HUDEP-2 (cell line): ENCODE measurements around the gene PRSS53.
A peak's percentile ranks its signal among the peaks of the same experiment; 100 is the strongest.
"Not testable (repeated sequence)": the region's sequence is repeated elsewhere in the genome, so short reads cannot be mapped to it uniquely, and the experiment has no call there.

Source experiments
- DNase-seq, 76 experiments: peaks; one replicate each; lab custom pipeline; 2025; ENCODE audit not compliant: unreplicated experiment in 76 of 76; lab: John Stamatoyannopoulos, UW

Gene PRSS53

DNA sequence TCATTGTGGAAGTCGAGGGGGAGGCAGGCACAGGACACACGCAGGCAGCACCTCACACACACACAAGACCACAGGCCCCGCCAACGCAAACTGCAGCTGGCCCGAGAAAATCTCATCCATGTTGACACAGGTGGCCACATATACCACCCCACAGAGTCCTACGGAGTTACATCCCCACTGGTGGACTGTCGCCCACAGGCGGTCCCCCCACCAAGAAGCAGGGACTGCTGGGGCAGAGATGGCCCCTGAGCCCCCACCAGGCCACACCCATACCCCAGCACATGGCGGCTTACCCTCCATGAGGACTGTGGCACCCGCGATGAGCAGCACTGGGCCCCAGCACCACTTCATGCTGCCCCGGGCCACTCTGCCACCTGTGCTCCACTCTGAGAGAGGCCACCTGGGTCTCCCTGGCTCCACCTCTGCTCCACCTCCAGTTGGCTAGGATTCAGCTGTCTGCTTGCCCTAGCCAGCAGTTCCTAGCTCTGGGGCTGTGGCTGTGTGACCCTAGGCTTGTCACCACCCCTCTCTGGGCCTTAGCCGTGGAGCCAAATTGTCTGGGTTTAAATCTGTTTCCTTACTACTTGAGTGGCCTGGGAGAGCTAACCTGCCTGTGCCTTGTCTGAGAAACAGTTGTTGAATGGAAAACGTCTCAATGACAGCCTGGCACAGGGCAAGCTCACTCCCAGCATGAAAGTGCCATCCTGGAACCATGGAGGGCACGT is at the start of gene PRSS53:
Gene PRSS53, minus strand, starts transcription at position 485 of the 725 bp plus-strand sequence. Its CDS starts 134 bp downstream, at position 351.
- no peak for DNase-seq

- DNase-seq = not testable (repeated sequence)
Observed at GRCh38 chr16:31136822-31137499, 48.2 kb upstream of the PRSS53 start.

- DNase-seq = no peak
Observed at GRCh38 chr16:31136287-31136662, 47.5 kb upstream of the PRSS53 start.

DNA sequence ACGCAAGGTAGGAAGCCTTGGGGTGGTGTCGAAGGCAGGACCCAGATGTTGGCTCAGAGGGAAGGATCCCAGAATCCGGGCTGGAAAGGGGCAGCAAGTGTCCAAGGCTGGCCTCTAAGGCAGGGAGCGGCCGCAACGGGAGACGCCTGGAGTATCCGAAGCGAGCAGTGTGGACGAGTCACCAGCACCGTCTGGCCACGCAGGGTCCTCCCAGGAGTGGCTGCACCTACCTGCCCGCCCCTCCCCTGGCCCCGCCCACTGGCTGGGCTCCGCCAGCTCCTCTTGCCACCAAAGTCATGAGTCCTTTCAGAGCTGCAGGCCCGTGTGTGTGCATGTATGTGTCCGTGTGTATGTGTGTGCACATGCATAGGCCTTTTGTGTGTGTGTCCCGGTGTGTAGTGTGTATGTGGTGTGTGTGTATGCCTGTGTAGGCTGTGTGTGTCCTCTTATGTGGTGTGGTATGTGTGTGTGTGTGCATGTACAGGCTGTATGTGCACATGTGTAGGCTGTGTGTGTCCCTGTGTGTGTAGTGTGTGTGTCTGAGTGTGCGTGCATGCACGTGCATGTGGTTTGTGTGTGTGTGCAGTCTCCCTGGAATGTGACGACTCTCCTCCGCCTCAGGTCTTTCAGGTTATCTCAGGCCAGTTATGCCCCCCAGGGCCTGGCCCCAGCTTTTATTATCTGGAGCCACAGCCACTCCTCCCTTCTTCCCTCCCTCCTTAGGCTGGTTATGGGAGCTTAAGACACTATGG is 47.0 kb upstream of the PRSS53 start, which contains the start of gene PRSS8:
Gene PRSS8, minus strand, starts transcription at position 193 of the 752 bp plus-strand sequence. CDS start 229 bp downstream, outside the sequence.
- peak in 16 of 76 experiments; percentile 1 to 50 (median 20) for DNase-seq

GRCh38 chr16:31134625-31135534 is 46.1 kb upstream of the PRSS53 start:
- DNase-seq = no peak

DNA sequence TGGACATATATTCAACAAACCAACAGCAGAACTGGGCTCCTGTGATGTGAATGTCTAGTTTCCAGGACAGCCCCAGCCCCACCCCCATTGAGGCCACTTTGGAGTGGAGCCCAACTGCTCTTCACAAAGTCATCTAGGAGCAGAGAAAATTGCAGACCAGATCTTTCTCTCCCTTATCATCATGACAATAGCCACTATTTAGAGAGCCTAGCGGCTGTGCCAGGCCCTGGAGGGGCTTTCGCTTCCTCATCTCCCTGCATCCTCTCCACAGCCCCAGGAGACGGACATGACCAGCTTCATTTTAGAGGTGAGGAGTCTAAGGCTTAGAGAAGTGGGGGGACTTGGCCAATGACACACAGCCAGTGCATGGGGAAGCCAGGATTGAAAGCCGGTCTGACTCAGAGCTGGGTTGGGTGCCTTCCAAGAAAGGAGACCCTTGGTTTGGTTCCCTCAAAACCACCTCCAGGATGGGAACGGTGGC is 45.4 kb upstream of the PRSS53 start:
- DNase-seq = peak in 15 of 76 experiments; percentile 3 to 57 (median 19)

GRCh38 chr16:31133046-31133501 is 44.3 kb upstream of the PRSS53 start:
- DNase-seq = no peak

DNA sequence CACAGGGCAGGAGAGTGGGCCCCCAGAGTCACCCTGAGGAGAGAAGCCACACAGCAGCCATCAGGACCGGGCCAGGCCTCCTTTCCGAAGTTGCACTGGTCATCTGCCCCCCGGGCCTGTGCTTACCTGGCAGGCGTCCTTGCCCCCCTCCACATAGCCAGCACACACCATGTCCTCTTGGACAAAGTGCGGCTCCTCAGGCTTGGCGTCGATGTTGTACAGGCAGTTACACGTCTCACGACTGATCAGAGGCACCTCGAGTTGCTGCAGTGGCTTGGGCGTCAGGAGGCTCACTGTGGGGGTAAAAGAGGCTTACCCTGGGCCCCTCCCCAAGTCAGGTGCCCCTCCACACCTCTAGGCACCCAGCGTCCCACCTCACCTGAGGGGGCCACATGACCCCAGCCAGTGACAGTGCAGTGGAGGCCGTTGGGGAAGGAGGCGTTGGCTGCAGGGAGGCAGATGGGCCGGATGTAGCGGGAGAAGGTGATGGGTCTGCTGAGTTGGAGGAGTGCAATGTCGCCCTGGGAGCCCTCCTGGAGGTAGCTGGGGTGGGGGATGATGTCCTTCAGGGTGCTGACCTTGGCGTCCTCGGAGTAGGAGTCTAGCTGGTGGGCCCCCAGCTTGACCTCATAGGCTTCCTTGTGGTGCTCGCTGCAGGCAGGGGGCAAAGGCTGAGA is 43.7 kb upstream of the PRSS53 start:
- DNase-seq = no peak

DNA sequence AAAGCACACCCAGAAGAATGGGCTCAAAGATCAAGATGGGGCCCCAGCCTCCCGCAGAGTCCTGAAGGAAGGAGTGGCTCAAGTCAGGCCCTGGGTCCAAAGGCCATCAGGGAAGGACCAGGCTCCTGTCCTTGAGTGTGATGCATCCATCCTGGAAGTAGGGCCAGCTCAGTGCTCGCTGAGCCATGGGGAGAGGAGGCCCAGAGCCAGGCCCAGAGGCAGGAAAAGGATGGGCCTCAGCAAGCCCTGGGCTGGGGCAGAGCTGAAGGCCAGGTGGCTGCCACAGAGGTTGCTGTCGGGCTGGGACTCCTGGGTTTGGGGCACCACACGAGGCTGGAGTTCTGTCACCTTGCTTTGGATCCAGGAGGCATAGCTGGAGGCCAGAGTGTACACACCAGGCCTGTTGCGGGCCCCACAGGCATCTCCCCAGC is 43.1 kb upstream of the PRSS53 start:
- no peak for DNase-seq

DNA sequence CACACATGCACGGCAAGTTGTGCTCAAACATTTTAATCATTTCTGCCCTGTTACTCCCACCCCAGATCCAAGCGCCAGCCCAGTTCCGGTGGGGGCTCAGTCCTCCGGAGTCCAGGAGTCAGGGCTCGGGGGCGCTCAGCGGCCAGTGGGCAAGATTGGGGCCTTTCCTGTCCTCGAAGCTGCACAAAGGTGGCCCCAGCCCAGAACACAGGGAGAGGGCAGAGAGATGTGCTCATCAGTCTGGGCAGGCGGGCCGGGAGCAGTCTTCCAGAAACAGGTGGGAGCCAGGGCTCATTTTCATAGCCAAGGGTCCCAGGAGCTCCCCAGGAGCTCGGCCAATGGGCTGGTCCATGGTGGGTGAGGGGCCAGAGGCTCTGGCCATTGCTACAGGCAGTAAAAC is 42.7 kb upstream of the PRSS53 start:
- no peak for DNase-seq

DNA sequence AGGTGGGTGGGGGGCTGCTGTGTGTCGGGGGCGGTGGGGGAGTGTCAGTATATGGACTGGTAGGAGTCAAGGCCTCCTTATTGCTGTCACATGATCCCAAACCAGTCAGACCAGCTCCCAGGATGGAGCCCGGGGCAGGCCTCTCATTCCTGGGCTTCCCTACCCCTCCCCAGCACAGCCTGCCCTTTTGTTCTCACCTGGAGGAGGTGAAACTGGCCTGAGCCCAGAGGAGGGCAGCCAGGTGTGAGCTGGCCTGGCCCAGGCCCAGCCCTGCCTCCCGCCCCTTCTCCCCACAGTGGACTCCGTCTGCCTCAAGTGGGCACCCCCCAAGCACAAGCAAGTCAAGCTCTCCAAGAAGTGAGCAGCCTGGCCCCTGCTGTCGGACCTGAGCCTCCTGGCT is 42.2 kb upstream of the PRSS53 start:
- no peak for DNase-seq

- DNase-seq = no peak
Observed at GRCh38 chr16:31130336-31130891, 41.7 kb upstream of the PRSS53 start.

- peak in 4 of 76 experiments; percentile 4 to 16 (median 10) for DNase-seq
Observed at GRCh38 chr16:31129568-31130335, 41.0 kb upstream of the PRSS53 start.

- DNase-seq = peak in 70 of 76 experiments; percentile 20 to 87 (median 63)
Observed at GRCh38 chr16:31128711-31129567, 40.2 kb upstream of the PRSS53 start.

DNA sequence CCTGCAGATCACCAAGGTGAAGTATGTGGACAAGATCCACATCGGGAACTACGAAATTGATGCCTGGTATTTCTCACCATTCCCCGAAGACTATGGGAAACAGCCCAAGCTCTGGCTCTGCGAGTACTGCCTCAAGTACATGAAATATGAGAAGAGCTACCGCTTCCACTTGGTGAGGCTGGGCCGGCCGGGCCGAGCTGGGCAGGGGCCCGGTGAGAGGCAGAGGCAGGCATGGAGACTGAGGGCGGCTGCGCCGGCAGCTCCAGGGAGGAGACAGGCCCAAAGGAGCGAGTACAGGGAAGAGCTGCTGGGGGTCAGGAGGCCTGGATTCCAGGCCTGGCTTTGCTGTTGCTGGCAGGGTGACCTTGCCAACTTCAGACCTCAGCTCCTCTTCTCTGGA is 38.4 kb upstream of the PRSS53 start:
- no peak for DNase-seq

- DNase-seq = no peak
Observed at GRCh38 chr16:31125844-31126243, 37.1 kb upstream of the PRSS53 start.

DNA sequence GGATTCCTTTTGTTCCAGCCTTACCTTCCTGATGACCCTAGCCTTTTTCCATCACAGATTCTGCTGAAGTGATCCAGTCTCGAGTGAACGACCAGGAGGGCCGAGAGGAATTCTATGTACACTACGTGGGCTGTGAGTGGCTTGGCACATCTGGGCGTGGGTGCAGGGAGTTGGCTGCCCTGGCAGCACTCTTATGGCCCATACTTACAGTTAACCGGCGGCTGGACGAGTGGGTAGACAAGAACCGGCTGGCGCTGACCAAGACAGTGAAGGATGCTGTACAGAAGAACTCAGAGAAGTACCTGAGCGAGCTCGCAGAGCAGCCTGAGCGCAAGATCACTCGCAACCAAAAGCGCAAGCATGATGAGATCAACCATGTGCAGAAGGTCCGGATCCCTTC is 31.4 kb upstream of the PRSS53 start:
- DNase-seq = no peak
